ENCODE measurements around the gene C14orf132. TPM values are rescaled to one million over a fixed set of nuclear protein-coding genes. Genes with fewer than 3 reads are reported as not detected.

C14orf132 gene
- total RNA-seq, 4 donors from 2014 or later: 2.7 to 3.7 (median 3.0) TPM

GRCh38 chr14:96119947-96120346 is 80.8 kb downstream of the C14orf132 start:
- no peaks in the 10 kb centered on the region for H3K9me3 ChIP-seq
- no peak for DNase-seq
- no peaks in the 10 kb centered on the region for H3K27me3 ChIP-seq
- intact Hi-C loops (cut with DNase I): no loop called here
- 75 to 88% methylated on average over 2 of the region's 2 CpGs for WGBS, 2 donors
- H3K4me1 ChIP-seq: peaks cover 13 to 19% of the 10 kb centered on the region in 2 donors
- H3K27ac ChIP-seq: no peak overlapping the region
- TF ChIP-seq POLR2A (IDR thresholded peaks at IDR 0.05) (no peak), CTCF (IDR thresholded peaks at IDR 0.05) (no peak)
- no peak overlapping the region for H3K4me3 ChIP-seq (replicated peaks in 1 of 3)
- H3K36me3 ChIP-seq: no peaks in the 10 kb centered on the region

- Histone ChIP-seq H3K9me3 (no peaks in the 10 kb centered on the region), H3K27me3 (no peaks in the 10 kb centered on the region), H3K4me1 (peaks cover 13 to 19% of the 10 kb centered on the region in 2 donors), H3K36me3 (no peaks in the 10 kb centered on the region), H3K27ac (no peak overlapping the region), H3K4me3 (replicated peaks in 1 of 3) (no peak overlapping the region)
- intact Hi-C loops (cut with DNase I): no loop called here
- TF ChIP-seq POLR2A (IDR thresholded peaks at IDR 0.05): no peak
- no peak for TF ChIP-seq CTCF (IDR thresholded peaks at IDR 0.05)
- no peak for DNase-seq
- 59 to 69% methylated on average over 3 of the region's 3 CpGs for WGBS, 2 donors
Observed at GRCh38 chr14:96120392-96120791, 81.2 kb downstream of the C14orf132 start.

GRCh38 chr14:96120941-96121340 is 81.8 kb downstream of the C14orf132 start:
- no peaks in the 10 kb centered on the region for H3K27me3 ChIP-seq
- no peaks in the 10 kb centered on the region for H3K36me3 ChIP-seq
- H3K4me1 ChIP-seq: peaks cover 13 to 19% of the 10 kb centered on the region in 2 donors
- no peak overlapping the region for H3K27ac ChIP-seq
- no peaks in the 10 kb centered on the region for H3K9me3 ChIP-seq
- H3K4me3 ChIP-seq (replicated peaks in 1 of 3): no peak overlapping the region
- intact Hi-C loops (cut with DNase I): no loop called here
- WGBS, 2 donors: 84 to 91% methylated on average over 4 of the region's 4 CpGs
- no peak for DNase-seq
- no peak for TF ChIP-seq CTCF (IDR thresholded peaks at IDR 0.05)
- TF ChIP-seq POLR2A (IDR thresholded peaks at IDR 0.05): no peak

- peaks cover 14 to 20% of the 10 kb centered on the region in 2 donors for H3K4me1 ChIP-seq
- intact Hi-C loops (cut with DNase I): no loop called here
- no peaks in the 10 kb centered on the region for H3K36me3 ChIP-seq
- no peak for DNase-seq
- no peak overlapping the region for H3K27ac ChIP-seq
- no peak overlapping the region for H3K4me3 ChIP-seq (replicated peaks in 1 of 3)
- H3K27me3 ChIP-seq: no peaks in the 10 kb centered on the region
- 92 to 96% methylated on average over 4 of the region's 4 CpGs for WGBS, 2 donors
- no peaks in the 10 kb centered on the region for H3K9me3 ChIP-seq
- TF ChIP-seq CTCF (IDR thresholded peaks at IDR 0.05): no peak
- no peak for TF ChIP-seq POLR2A (IDR thresholded peaks at IDR 0.05)
Observed at GRCh38 chr14:96121660-96122395, 82.7 kb downstream of the C14orf132 start.

DNA sequence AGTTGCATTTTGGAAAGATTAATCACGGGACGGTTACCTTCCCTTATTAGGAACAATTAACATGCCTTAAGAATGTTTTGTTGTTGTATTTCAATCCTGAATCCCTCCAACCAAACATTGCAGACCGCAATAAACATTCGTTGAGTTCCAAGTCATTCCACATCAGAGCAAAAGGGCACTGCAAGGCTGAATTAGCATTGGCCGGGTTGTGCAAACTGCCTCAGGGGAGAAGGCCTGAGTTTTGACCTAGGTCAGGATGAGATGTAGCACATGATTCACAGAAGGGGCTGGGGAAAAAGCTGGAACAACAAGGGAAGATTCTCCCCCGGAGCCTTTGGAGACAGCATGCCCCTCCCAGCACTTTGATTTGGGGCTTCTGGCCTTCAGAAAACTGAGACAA is 83.3 kb downstream of the C14orf132 start:
- intact Hi-C loops (cut with DNase I): no loop called here

More for the DNA sequence above, 83.3 kb downstream of the C14orf132 start:
- Histone ChIP-seq H3K27me3 (no peaks in the 10 kb centered on the region), H3K27ac (no peak overlapping the region), H3K4me3 (replicated peaks in 1 of 3) (no peak overlapping the region), H3K4me1 (peaks cover 12 to 20% of the 10 kb centered on the region in 2 donors), H3K36me3 (no peaks in the 10 kb centered on the region), H3K9me3 (no peaks in the 10 kb centered on the region)
- TF ChIP-seq POLR2A (IDR thresholded peaks at IDR 0.05) (no peak), CTCF (IDR thresholded peaks at IDR 0.05) (no peak)
- no peak for DNase-seq
- WGBS, 2 donors: 70 to 71% methylated on average over 6 of the region's 6 CpGs
